Measurements from ENCODE around the gene GGA2.
"Not testable (repeated sequence)": the region's sequence is repeated elsewhere in the genome, so short reads cannot be mapped to it uniquely, and the experiment has no call there.

The GGA2 gene

GRCh38 chr16:23544436-23544835 is 34.1 kb upstream of the GGA2 start:
- no peak for TF ChIP-seq CTCF (IDR thresholded peaks at IDR 0.05; ENCODE audit: low read length, missing control alignments)
- DNase-seq (ENCODE audit: low read depth) = no peak
- H3K4me3 ChIP-seq (replicated peaks; ENCODE audit: low read depth, low read length) = no peak overlapping the region

- not testable (repeated sequence) for DNase-seq (ENCODE audit: low read depth); H3K4me3 ChIP-seq (replicated peaks; ENCODE audit: low read depth, low read length)
These were observed 30.5 kb upstream of the GGA2 start for GRCh38 chr16:23540817-23541178.

GRCh38 chr16:23539984-23540816 is 29.9 kb upstream of the GGA2 start:
- H3K4me3 ChIP-seq (replicated peaks; ENCODE audit: low read depth, low read length) = no peak overlapping the region
- TF ChIP-seq CTCF (IDR thresholded peaks at IDR 0.05; ENCODE audit: low read length, missing control alignments) = no peak
- DNase-seq (ENCODE audit: low read depth) = no peak

- no peak for DNase-seq (ENCODE audit: low read depth)
- H3K4me3 ChIP-seq (replicated peaks; ENCODE audit: low read depth, low read length) = no peak overlapping the region
These were observed 28.6 kb upstream of the GGA2 start for GRCh38 chr16:23538919-23539278.

GRCh38 chr16:23537390-23537789 is 27.1 kb upstream of the GGA2 start:
- no peak overlapping the region for H3K4me3 ChIP-seq (replicated peaks; ENCODE audit: low read depth, low read length)
- no peak for DNase-seq (ENCODE audit: low read depth)
- no peak for TF ChIP-seq CTCF (IDR thresholded peaks at IDR 0.05; ENCODE audit: low read length, missing control alignments)

More at GRCh38 chr16:23538919-23539278, 28.6 kb upstream of the GGA2 start:
- TF ChIP-seq CTCF (IDR thresholded peaks at IDR 0.05; ENCODE audit: low read length, missing control alignments) = no peak

- TF ChIP-seq CTCF (IDR thresholded peaks at IDR 0.05; ENCODE audit: low read length, missing control alignments) = no peak
- DNase-seq (ENCODE audit: low read depth) = no peak
- no peak overlapping the region for H3K4me3 ChIP-seq (replicated peaks; ENCODE audit: low read depth, low read length)
These were observed 25.6 kb upstream of the GGA2 start for GRCh38 chr16:23535901-23536300.

- TF ChIP-seq CTCF (IDR thresholded peaks at IDR 0.05; ENCODE audit: low read length, missing control alignments) = no peak
- no peak for DNase-seq (ENCODE audit: low read depth)
- no peak overlapping the region for H3K4me3 ChIP-seq (replicated peaks; ENCODE audit: low read depth, low read length)
These were observed 24.9 kb upstream of the GGA2 start for GRCh38 chr16:23534868-23535860.
